GM12878 (cell line): Measurements from ENCODE around the gene PROM1. TPM values are rescaled to one million over a fixed set of nuclear protein-coding genes. Genes with fewer than 3 reads are reported as not detected.

ENCODE experiments used
- ATAC-seq: fragments of 200-7000 bp; cut with Tn5 transposase; 3 replicates; pipeline ENCODE4 v1.9.1; 2020; ENCODE audit warnings: mild to moderate bottlenecking, moderate library complexity
- BruUV-seq: library from RNA; stranded (reverse); fragments of 400-500 nt; replicated peaks from 2 replicates; lab custom pipeline; 2021; lab: Mats Ljungman, UMichigan
- CTCF ChIA-PET: fragments of 300-600 bp; sonication (Branson Sonifier 250); formaldehyde crosslinking; extraction: SDS; loops from one replicate; lab custom pipeline; 2021; ENCODE audit warnings: inconsistent platforms; lab: Yijun Ruan, JAX
- POLR2A ChIA-PET: fragments of 350-600 bp; formaldehyde crosslinking; extraction: SDS; loops from one replicate; lab custom pipeline; 2021; ENCODE audit warnings: inconsistent platforms; lab: Charles Lee
- RAD21 ChIA-PET: fragments of 300-600 bp; sonication (Branson Sonifier 250); formaldehyde crosslinking; loops from one replicate; lab custom pipeline; 2023; ENCODE audit warnings: antibody characterized with exemption; ENCODE audit not compliant: unreplicated experiment; lab: Charles Lee
- SMC1A ChIA-PET: fragments of 300-600 bp; sonication (Branson Sonifier 250); formaldehyde crosslinking; loops from one replicate; lab custom pipeline; 2023; ENCODE audit not compliant: unreplicated experiment, uncharacterized antibody; lab: Charles Lee
- DNase-seq: peaks from one replicate; pipeline ENCODE4 v3.0.0-alpha.2; 2011; ENCODE audit warnings: low read depth, low spot score
- FAIRE-seq: peaks from 3 replicates; lab custom pipeline; 2011; peaks lifted over from hg19 to GRCh38; lab: Jason Lieb, UNC
- H2AFZ ChIP-seq: 2 replicates; pipeline ENCODE4 v1.6.0; 2011; ENCODE audit warnings: low read depth, low read length, control low read depth; ENCODE audit not compliant: control insufficient read depth
- H3K27ac ChIP-seq: 2 replicates; pipeline ENCODE4 v1.5.1; 2011; ENCODE audit warnings: control low read depth; ENCODE audit not compliant: control insufficient read depth, insufficient read depth
- H3K27me3 ChIP-seq, 2 experiments: replicated peaks in 1 of 2; 2 replicates each; pipeline versions ENCODE4 v1.6.0 to v1.6.1; 2011; ENCODE audit warnings: low read length in 1 of 2; ENCODE audit not compliant: control insufficient read depth in 2 of 2, insufficient read depth in 2 of 2
- H3K36me3 ChIP-seq, 2 experiments: 2 replicates each; pipeline ENCODE4 v1.5.1; 2011; ENCODE audit warnings: low read length in 1 of 2; ENCODE audit not compliant: control insufficient read depth in 2 of 2, insufficient read depth in 2 of 2
- H3K4me1 ChIP-seq: 2 replicates; pipeline ENCODE4 v1.6.1; 2011; ENCODE audit warnings: mild to moderate bottlenecking, low read length, moderate library complexity, mixed read lengths; ENCODE audit not compliant: control insufficient read depth, insufficient read depth
- H3K4me2 ChIP-seq: 2 replicates; pipeline ENCODE4 v1.6.0; 2011; ENCODE audit warnings: control low read depth; ENCODE audit not compliant: control insufficient read depth, insufficient read depth
- H3K4me3 ChIP-seq: fragments of 200-600 bp; sonication (generic); 2 replicates; pipeline ENCODE4 v1.5.1; 2016
- H3K79me2 ChIP-seq: 2 replicates; pipeline ENCODE4 v1.6.0; 2011; ENCODE audit warnings: low read length; ENCODE audit not compliant: control insufficient read depth, insufficient read depth
- H3K9ac ChIP-seq: 2 replicates; pipeline ENCODE4 v1.8.0; 2011; ENCODE audit warnings: low read length, control low read depth, mixed read lengths; ENCODE audit not compliant: control insufficient read depth, insufficient read depth
- H3K9me3 ChIP-seq: replicated peaks from 3 replicates; pipeline ENCODE4 v1.5.1; 2011; ENCODE audit warnings: mild to moderate bottlenecking, low read length; ENCODE audit not compliant: control insufficient read depth, insufficient read depth
- H4K20me1 ChIP-seq: 2 replicates; pipeline ENCODE4 v1.6.0; 2011; ENCODE audit not compliant: control insufficient read depth, insufficient read depth
- RUNX3 ChIP-seq: IDR thresholded peaks from 2 replicates; pipeline ENCODE4 v1.6.1; 2012; ENCODE audit warnings: low read length, inconsistent platforms
- SPI1 ChIP-seq: IDR thresholded peaks from 2 replicates; pipeline ENCODE4 v1.6.1; 2011; ENCODE audit warnings: low read depth, mild to moderate bottlenecking, low read length, moderate library complexity, borderline replicate concordance; ENCODE audit not compliant: insufficient read depth
- YY1 ChIP-seq: IDR thresholded peaks from 2 replicates; pipeline ENCODE4 v1.6.1; 2011; ENCODE audit warnings: low read depth, mild to moderate bottlenecking, low read length
- WGBS: methylation state at CpG from one replicate; pipeline ENCODE4 v1.1.6; 2016; ENCODE audit warnings: low lambda C conversion rate; ENCODE audit not compliant: insufficient replicate concordance, insufficient coverage; ENCODE audit errors: missing lambda C conversion rate; 5-methylcytosine and 5-hydroxymethylcytosine counted together
- in situ Hi-C: fragments of 300-500 bp; cut with MboI; formaldehyde crosslinking; loops from 9 replicates; pipeline ENCODE4 v1.14.3; 2018; ENCODE audit warnings: mixed read lengths
- intact Hi-C: fragments of 100-400 bp; cut with micrococcal nuclease; formaldehyde crosslinking; loops from one replicate; pipeline ENCODE4 v1.14.2; 2022; ENCODE audit not compliant: unreplicated experiment
- polyA plus RNA-seq, 11 experiments: library from polyadenylated mRNA; depleted of rRNA in 4 of 11; unstranded in 6 of 11; stranded (reverse) in 5 of 11; fragments of >200 nt; fragmentation: Nextera tagmentation in 4 of 11; fragmentation: Illumina TruSeq in 1 of 11; extraction: Ambion mirVana in 4 of 11; extraction: Trizol in 1 of 11; gene quantifications; 1 replicate in 1 of 11; 2 replicates in 10 of 11; pipeline versions ENCODE4 v1.2.1 to v1.2.3, GENCODE V29; 2011 to 2016; ENCODE audit warnings: inconsistent platforms in 2 of 11, missing spikeins in 2 of 11, low read depth in 1 of 11
- total RNA-seq, 4 experiments: library from RNA; depleted of rRNA in 3 of 4; stranded (reverse); fragments of >200 nt in 3 of 4; fragmentation: Illumina TruSeq in 1 of 4; extraction: Trizol in 1 of 4; gene quantifications; 2 replicates each; pipeline versions ENCODE4 v1.2.1 to v1.2.3, GENCODE V29; 2013 to 2021
- TF ChIP-seq, protein P1 (sequence below): IDR thresholded peaks from 2 replicates; pipeline ENCODE4 v1.6.1; 2012; ENCODE audit warnings: improper control_type of control experiment, low read depth, low read length; ENCODE audit not compliant: insufficient replicate concordance

Gene PROM1
- total and polyA plus RNA-seq, 10 of the 15 experiments (the other 5 are each of a cell fraction or from before 2014, with no cell fraction given): 0.08 to 0.31 (median 0.18) TPM; not detected in 7

DNA sequence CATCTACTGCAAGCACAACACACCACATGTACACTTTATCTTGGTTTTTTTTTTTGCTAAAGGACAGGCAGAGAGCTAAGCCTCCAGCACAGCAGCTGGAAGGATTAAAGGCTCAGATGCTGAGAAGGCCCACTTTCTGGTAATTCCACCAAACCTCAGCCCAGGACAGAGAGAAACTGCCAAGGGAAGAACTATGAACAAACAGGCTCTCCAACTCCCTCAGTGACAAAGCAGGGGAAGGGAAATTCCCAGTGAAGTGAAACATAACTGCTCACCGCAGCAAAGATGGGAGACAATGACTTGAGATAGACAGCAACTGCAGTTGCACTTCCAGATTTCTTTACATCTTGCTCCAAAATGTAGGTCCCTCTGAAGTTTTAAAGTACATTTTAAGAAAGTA lies 4.8 kb downstream of the PROM1 start:
- Histone ChIP-seq H2AFZ (no peak overlapping the region), H3K27me3 (peaks cover 8 to 14% of the 10 kb centered on the region in 2 experiments), H3K4me2 (no peak overlapping the region; the same call in 1 of the 2 replicates), H4K20me1 (no peaks in the 10 kb centered on the region), H3K36me3 (no peaks in the 10 kb centered on the region), H3K27ac (no peak overlapping the region), H3K9ac (no peak overlapping the region), H3K9me3 (no peaks in the 10 kb centered on the region; the same call in 2 of the 3 replicates), H3K4me3 (no peak overlapping the region), H3K4me1 (no peaks in the 10 kb centered on the region), H3K79me2 (no peaks in the 10 kb centered on the region)
- TF ChIP-seq YY1: peak; percentile 43; the same call in 1 of the 2 replicates
- TF ChIP-seq RUNX3: peak; percentile 46
- TF ChIP-seq, protein P1, sequence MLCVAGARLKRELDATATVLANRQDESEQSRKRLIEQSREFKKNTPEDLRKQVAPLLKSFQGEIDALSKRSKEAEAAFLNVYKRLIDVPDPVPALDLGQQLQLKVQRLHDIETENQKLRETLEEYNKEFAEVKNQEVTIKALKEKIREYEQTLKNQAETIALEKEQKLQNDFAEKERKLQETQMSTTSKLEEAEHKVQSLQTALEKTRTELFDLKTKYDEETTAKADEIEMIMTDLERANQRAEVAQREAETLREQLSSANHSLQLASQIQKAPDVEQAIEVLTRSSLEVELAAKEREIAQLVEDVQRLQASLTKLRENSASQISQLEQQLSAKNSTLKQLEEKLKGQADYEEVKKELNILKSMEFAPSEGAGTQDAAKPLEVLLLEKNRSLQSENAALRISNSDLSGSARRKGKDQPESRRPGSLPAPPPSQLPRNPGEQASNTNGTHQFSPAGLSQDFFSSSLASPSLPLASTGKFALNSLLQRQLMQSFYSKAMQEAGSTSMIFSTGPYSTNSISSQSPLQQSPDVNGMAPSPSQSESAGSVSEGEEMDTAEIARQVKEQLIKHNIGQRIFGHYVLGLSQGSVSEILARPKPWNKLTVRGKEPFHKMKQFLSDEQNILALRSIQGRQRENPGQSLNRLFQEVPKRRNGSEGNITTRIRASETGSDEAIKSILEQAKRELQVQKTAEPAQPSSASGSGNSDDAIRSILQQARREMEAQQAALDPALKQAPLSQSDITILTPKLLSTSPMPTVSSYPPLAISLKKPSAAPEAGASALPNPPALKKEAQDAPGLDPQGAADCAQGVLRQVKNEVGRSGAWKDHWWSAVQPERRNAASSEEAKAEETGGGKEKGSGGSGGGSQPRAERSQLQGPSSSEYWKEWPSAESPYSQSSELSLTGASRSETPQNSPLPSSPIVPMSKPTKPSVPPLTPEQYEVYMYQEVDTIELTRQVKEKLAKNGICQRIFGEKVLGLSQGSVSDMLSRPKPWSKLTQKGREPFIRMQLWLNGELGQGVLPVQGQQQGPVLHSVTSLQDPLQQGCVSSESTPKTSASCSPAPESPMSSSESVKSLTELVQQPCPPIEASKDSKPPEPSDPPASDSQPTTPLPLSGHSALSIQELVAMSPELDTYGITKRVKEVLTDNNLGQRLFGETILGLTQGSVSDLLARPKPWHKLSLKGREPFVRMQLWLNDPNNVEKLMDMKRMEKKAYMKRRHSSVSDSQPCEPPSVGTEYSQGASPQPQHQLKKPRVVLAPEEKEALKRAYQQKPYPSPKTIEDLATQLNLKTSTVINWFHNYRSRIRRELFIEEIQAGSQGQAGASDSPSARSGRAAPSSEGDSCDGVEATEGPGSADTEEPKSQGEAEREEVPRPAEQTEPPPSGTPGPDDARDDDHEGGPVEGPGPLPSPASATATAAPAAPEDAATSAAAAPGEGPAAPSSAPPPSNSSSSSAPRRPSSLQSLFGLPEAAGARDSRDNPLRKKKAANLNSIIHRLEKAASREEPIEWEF: no peak
- TF ChIP-seq SPI1: peak; percentile 12; the same call in 1 of the 2 replicates
- in situ Hi-C loops (no loop called here), intact Hi-C loops (no loop called here)
- ChIA-PET POLR2A (no interaction called here), SMC1A (interaction anchor here (0.9 to 1.3 kb wide), 3 partner anchors 9 to 59 kb away, joined by 3 to 4 read pairs (median 3); no protein-coding TSS in a partner anchor), RAD21 (interaction anchor here (1.0 kb wide), 1 partner anchor 185 kb away, joined by 3 read pairs; no protein-coding TSS in a partner anchor), CTCF (no interaction called here)
- DNase-seq (peak; percentile 19), ATAC-seq (peak; percentile 92), FAIRE-seq (peak; percentile 75)
- BruUV-seq: no TSS peak
- WGBS: 44% methylated on average over 1 of the region's 1 CpG
